CD4-positive, alpha-beta memory T cell (primary cell): Measurements from ENCODE around the gene CALN1. TPM values are rescaled to one million over a fixed set of nuclear protein-coding genes. Genes with fewer than 3 reads are reported as not detected.

Experiments used
- CTCF ChIA-PET: fragments of 350-600 bp; sonication (Branson Sonifier 250); formaldehyde crosslinking; loops from one replicate; lab custom pipeline; 2021; ENCODE audit warnings: inconsistent platforms; ENCODE audit not compliant: partially characterized antibody; lab: Charles Lee
- POLR2A ChIA-PET: fragments of 350-600 bp; sonication (Branson Sonifier 250); formaldehyde crosslinking; loops from one replicate; lab custom pipeline; 2021; ENCODE audit not compliant: partially characterized antibody; lab: Charles Lee
- DNase-seq, 5 donors: peaks; one replicate each; pipeline versions ENCODE4 v3.0.0 to v3.0.0-alpha.2; 2020 to 2022; ENCODE audit warnings: mixed read lengths in 1 of 5
- H3K27ac ChIP-seq: one replicate; pipeline ENCODE4 v1.7.0; 2013; ENCODE audit warnings: low read depth, low read length
- H3K27me3 ChIP-seq: 2 replicates; pipeline ENCODE4 v1.7.0; 2013; ENCODE audit warnings: mild to moderate bottlenecking, low read length, moderate library complexity; ENCODE audit not compliant: insufficient read depth
- H3K36me3 ChIP-seq: 2 replicates; pipeline ENCODE4 v1.7.0; 2013; ENCODE audit warnings: mild to moderate bottlenecking, low read length, moderate library complexity; ENCODE audit not compliant: insufficient read depth
- H3K4me1 ChIP-seq: 2 replicates; pipeline ENCODE4 v1.7.0; 2013; ENCODE audit warnings: mild to moderate bottlenecking, low read length, moderate library complexity; ENCODE audit not compliant: insufficient read depth
- H3K4me3 ChIP-seq, 2 donors: one replicate each; pipeline ENCODE4 v1.7.0; 2013; ENCODE audit warnings: low read length in 2 of 2, mild to moderate bottlenecking in 1 of 2
- H3K9me3 ChIP-seq, 2 donors: one replicate each; pipeline ENCODE4 v1.7.0; 2013; ENCODE audit warnings: low read length in 2 of 2, control low read depth in 1 of 2; ENCODE audit not compliant: control insufficient read depth in 1 of 2
- H3K27ac Mint-ChIP-seq, 7 donors: one replicate each; pipeline ENCODE4 v1.8.0; 2020 to 2021; ENCODE audit warnings: mixed read lengths in 7 of 7, mild to moderate bottlenecking in 6 of 7, inconsistent platforms in 3 of 7, moderate library complexity in 3 of 7
- H3K27me3 Mint-ChIP-seq, 2 donors: one replicate each; pipeline ENCODE4 v1.8.0; 2020 to 2021; ENCODE audit warnings: mixed read lengths in 2 of 2
- H3K36me3 Mint-ChIP-seq, 2 donors: one replicate each; pipeline ENCODE4 v1.8.0; 2020 to 2021; ENCODE audit warnings: mixed read lengths in 2 of 2, inconsistent platforms in 1 of 2, mild to moderate bottlenecking in 1 of 2
- H3K4me1 Mint-ChIP-seq, 4 donors: one replicate each; pipeline ENCODE4 v1.8.0; 2020 to 2021; ENCODE audit warnings: mixed read lengths in 4 of 4, mild to moderate bottlenecking in 1 of 4
- H3K4me3 Mint-ChIP-seq, 8 donors: one replicate each; pipeline ENCODE4 v1.8.0; 2020 to 2021; ENCODE audit warnings: mixed read lengths in 8 of 8, mild to moderate bottlenecking in 7 of 8, moderate library complexity in 6 of 8, inconsistent platforms in 3 of 8
- H3K9me3 Mint-ChIP-seq, 8 donors: one replicate each; pipeline ENCODE4 v1.8.0; 2020 to 2021; ENCODE audit warnings: mixed read lengths in 8 of 8, mild to moderate bottlenecking in 5 of 8, inconsistent platforms in 3 of 8, moderate library complexity in 1 of 8
- intact Hi-C: fragments of 100-400 bp; cut with micrococcal nuclease; formaldehyde crosslinking; loops from one replicate; pipeline ENCODE4 v1.15.1; 2023
- polyA plus RNA-seq, 2 donors: library from polyadenylated mRNA; unstranded; fragments of 300-500 nt; fragmentation: Illumina TruSeq; gene quantifications; one replicate each; pipeline ENCODE4 v1.2.3, GENCODE V29; 2021
- total RNA-seq, 2 experiments: library from RNA; stranded (reverse); gene quantifications; one replicate each; pipeline ENCODE4 v1.2.3, GENCODE V29; 2021

Gene CALN1
- total and polyA plus RNA-seq, 4 experiments from 2014 or later = not detected

DNA sequence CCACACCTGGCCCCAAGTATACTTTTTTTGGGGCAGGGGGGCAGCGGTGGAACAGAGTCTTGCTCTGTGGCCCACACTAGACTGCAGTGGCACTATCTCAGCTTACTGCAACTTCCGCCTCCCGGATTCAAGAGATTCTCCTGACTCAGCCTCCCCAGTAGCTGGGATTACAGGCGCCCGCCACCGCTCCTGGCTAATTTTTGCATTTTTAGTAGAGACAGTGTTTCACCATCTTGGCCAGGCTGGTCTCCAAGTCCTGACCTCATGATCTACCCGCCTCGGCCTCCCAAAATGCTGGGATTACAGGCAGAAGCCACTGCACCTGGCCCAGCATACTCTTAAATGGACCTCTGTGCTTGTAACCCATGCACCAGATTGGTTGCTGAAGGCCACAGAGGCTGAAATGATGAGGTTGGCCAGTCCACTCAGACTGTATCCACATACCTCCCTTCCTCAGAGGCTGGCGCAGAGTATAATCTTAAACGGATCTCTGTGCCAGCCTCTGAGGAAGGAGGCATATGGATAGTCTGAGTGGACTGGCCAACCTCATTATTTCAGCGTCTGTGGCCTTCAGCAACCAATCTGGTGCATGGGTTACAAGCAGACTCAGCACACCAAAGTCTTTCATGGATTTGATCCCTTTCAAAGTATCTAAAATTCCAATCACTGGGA, 3.0 kb downstream of the CALN1 start:
- H3K36me3 Mint-ChIP-seq = no peaks in the 10 kb centered on the region
- no peak overlapping the region for H3K4me3 Mint-ChIP-seq
- Histone ChIP-seq H3K36me3 (no peaks in the 10 kb centered on the region), H3K9me3 (no peaks in the 10 kb centered on the region), H3K4me3 (no peak overlapping the region), H3K4me1 (no peaks in the 10 kb centered on the region), H3K27ac (no peak overlapping the region), H3K27me3 (no peaks in the 10 kb centered on the region)
- no peak for DNase-seq
- H3K9me3 Mint-ChIP-seq = peaks cover 0 to 9% (median 2%) of the 10 kb centered on the region in 8 donors
- H3K27ac Mint-ChIP-seq = no peak overlapping the region
- CTCF ChIA-PET = no interaction called here
- intact Hi-C loops = no loop called here
- POLR2A ChIA-PET = no interaction called here
- H3K27me3 Mint-ChIP-seq = no peaks in the 10 kb centered on the region
- no peaks in the 10 kb centered on the region for H3K4me1 Mint-ChIP-seq

DNA sequence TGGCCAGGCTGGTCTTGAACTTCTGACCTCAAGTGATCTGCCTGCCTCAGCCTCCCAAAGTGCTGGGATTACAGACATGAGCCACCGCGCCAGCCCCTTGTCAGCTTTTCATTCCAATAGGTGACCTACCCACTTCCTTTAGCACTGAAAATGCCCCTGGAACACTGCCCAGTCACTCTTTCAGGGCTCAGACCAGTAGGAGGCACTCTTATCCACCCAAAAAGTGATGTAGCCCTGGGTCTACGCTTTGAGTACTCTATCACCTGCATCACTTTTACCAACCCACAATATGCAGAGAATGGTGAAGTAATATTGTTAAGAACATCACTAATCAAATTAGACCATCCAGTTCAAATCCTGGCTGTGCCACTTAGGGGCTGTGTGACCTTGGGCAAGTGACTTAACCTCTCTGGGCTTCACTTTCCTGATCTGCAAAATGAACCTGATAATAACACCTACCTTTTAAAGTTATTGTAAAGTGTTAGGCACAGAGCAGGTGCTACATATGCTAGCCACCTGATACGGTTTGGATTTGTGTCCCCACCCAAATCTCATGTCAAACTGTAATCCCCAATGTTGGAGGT, 5.2 kb downstream of the CALN1 start:
- Mint-ChIP-seq H3K4me3 (no peak overlapping the region), H3K9me3 (peaks cover 0 to 21% (median 5%) of the 10 kb centered on the region in 8 donors), H3K27me3 (no peaks in the 10 kb centered on the region), H3K27ac (no peak overlapping the region), H3K36me3 (no peaks in the 10 kb centered on the region), H3K4me1 (no peaks in the 10 kb centered on the region)
- no peaks in the 10 kb centered on the region for H3K9me3 ChIP-seq
- ChIA-PET CTCF (interaction anchor here (0.6 kb wide), 1 partner anchor 13 kb away, joined by 3 read pairs; no protein-coding TSS in a partner anchor), POLR2A (no interaction called here)
- intact Hi-C loops = no loop called here
- H3K27me3 ChIP-seq = no peaks in the 10 kb centered on the region
- H3K36me3 ChIP-seq = no peaks in the 10 kb centered on the region
- no peaks in the 10 kb centered on the region for H3K4me1 ChIP-seq
- H3K4me3 ChIP-seq = no peak overlapping the region
- no peak for DNase-seq
- H3K27ac ChIP-seq = no peak overlapping the region

- no peaks in the 10 kb centered on the region for H3K27me3 Mint-ChIP-seq
- intact Hi-C loops = no loop called here
- POLR2A ChIA-PET = no interaction called here
- Histone ChIP-seq H3K4me3 (no peak overlapping the region), H3K27me3 (no peaks in the 10 kb centered on the region), H3K4me1 (no peaks in the 10 kb centered on the region), H3K36me3 (no peaks in the 10 kb centered on the region), H3K9me3 (no peaks in the 10 kb centered on the region), H3K27ac (no peak overlapping the region)
- no peaks in the 10 kb centered on the region for H3K4me1 Mint-ChIP-seq
- no peak for DNase-seq
- H3K36me3 Mint-ChIP-seq = no peaks in the 10 kb centered on the region
- no peak overlapping the region for H3K4me3 Mint-ChIP-seq
- H3K27ac Mint-ChIP-seq = no peak overlapping the region
- CTCF ChIA-PET = no interaction called here
- peaks cover 0 to 21% (median 5%) of the 10 kb centered on the region in 8 donors for H3K9me3 Mint-ChIP-seq
These were observed 6.3 kb downstream of the CALN1 start for GRCh38 chr7:72405871-72406270.

DNA sequence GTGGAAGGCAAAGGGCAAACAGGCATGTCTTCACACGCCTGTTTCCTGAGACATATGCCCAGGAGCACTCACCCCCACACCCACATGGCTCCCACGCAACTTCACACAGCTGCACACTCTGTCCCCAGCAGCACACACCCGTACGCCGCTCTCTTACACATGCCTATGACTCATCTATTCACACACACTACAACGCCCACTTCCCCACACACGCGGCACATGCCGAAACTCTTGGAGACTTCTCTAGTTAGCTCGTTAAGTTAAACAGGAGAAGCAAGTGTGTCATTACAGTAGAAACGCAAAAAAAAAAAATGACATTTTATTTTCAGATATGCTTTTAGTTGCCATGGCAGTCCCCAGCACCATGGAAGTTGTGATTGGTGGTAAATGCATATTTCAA, 6.7 kb downstream of the CALN1 start:
- Mint-ChIP-seq H3K9me3 (peaks cover 0 to 21% (median 5%) of the 10 kb centered on the region in 8 donors), H3K27ac (no peak overlapping the region), H3K27me3 (no peaks in the 10 kb centered on the region), H3K4me3 (no peak overlapping the region), H3K4me1 (no peaks in the 10 kb centered on the region), H3K36me3 (no peaks in the 10 kb centered on the region)
- ChIA-PET POLR2A (no interaction called here), CTCF (no interaction called here)
- Histone ChIP-seq H3K9me3 (no peaks in the 10 kb centered on the region), H3K27ac (no peak overlapping the region), H3K27me3 (no peaks in the 10 kb centered on the region), H3K4me3 (no peak overlapping the region), H3K4me1 (no peaks in the 10 kb centered on the region), H3K36me3 (no peaks in the 10 kb centered on the region)
- intact Hi-C loops = no loop called here
- no peak for DNase-seq

- ChIA-PET POLR2A (no interaction called here), CTCF (no interaction called here)
- no peak overlapping the region for H3K4me3 Mint-ChIP-seq
- H3K27ac ChIP-seq = no peak overlapping the region
- H3K27me3 Mint-ChIP-seq = no peaks in the 10 kb centered on the region
- H3K27me3 ChIP-seq = no peaks in the 10 kb centered on the region
- H3K36me3 ChIP-seq = no peaks in the 10 kb centered on the region
- no peaks in the 10 kb centered on the region for H3K36me3 Mint-ChIP-seq
- intact Hi-C loops = no loop called here
- H3K4me1 ChIP-seq = no peaks in the 10 kb centered on the region
- H3K27ac Mint-ChIP-seq = no peak overlapping the region
- peaks cover 0 to 25% (median 6%) of the 10 kb centered on the region in 8 donors for H3K9me3 Mint-ChIP-seq
- no peaks in the 10 kb centered on the region for H3K9me3 ChIP-seq
- no peak overlapping the region for H3K4me3 ChIP-seq
- no peak for DNase-seq
- H3K4me1 Mint-ChIP-seq = no peaks in the 10 kb centered on the region
These were observed 7.4 kb downstream of the CALN1 start for GRCh38 chr7:72404743-72405142.

DNA sequence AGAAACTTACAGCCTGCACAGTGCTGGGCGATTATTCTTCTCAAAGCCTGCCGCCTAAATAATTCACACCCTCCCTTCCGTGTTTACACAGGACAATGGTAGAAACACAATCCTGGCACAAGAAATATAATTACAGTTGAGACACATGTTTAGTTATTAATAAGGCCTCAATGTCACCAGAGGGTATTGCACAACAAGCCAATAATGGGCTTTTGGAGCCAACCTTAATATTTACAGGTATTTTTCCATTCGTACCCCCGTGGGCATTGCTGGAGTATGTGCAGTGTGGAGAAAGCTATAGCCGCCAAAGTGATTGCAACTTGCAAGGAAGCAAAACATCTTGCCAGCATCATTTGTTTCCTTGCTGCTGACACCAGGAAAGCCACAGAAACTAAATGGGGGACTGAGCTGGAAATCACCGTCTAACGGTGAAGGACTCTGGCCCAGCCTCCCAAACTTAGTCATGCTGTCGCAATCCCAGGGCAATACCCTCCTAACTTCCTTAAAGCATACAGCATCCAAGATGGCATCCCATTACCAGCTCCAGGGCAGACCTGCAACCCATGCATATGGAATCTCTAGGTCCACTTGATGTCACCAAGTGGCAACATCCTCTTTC, 8.6 kb downstream of the CALN1 start:
- POLR2A ChIA-PET = no interaction called here

DNA sequence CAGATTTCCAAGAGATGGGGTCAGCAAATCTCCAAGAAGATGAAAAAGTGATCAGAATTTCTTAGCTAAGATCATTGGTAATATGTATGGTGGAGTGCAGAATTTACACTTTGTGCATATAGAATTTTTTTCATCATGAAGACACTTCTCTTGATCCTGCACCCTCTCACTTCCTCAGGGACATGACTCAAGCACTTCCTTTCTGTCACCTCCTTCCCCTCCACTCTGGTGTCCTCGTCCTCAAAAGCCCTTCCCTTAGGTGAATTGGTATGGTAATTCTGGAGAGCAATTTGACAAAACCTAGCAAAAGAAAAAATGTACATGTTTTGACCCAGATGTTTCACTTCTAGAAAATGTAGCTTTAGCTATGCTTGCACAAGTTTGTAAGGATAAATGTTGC, 18.1 kb downstream of the CALN1 start:
- ChIA-PET CTCF (interaction anchor here (0.7 kb wide), 1 partner anchor 13 kb away, joined by 3 read pairs; no protein-coding TSS in a partner anchor), POLR2A (no interaction called here)
- no peaks in the 10 kb centered on the region for H3K36me3 Mint-ChIP-seq

More for the DNA sequence above, 8.6 kb downstream of the CALN1 start:
- DNase-seq = no peak
- H3K9me3 Mint-ChIP-seq = peaks cover 0 to 30% (median 6%) of the 10 kb centered on the region in 8 donors
- intact Hi-C loops = no loop called here
- Histone ChIP-seq H3K27ac (no peak overlapping the region), H3K27me3 (no peaks in the 10 kb centered on the region), H3K4me1 (no peaks in the 10 kb centered on the region), H3K36me3 (no peaks in the 10 kb centered on the region), H3K4me3 (no peak overlapping the region), H3K9me3 (no peaks in the 10 kb centered on the region)
- CTCF ChIA-PET = no interaction called here
- no peak overlapping the region for H3K4me3 Mint-ChIP-seq
- H3K27ac Mint-ChIP-seq = no peak overlapping the region
- no peaks in the 10 kb centered on the region for H3K36me3 Mint-ChIP-seq
- no peaks in the 10 kb centered on the region for H3K4me1 Mint-ChIP-seq
- H3K27me3 Mint-ChIP-seq = no peaks in the 10 kb centered on the region

More for the DNA sequence above, 18.1 kb downstream of the CALN1 start:
- Mint-ChIP-seq H3K27me3 (no peaks in the 10 kb centered on the region), H3K4me3 (no peak overlapping the region), H3K9me3 (peaks cover 0 to 46% (median 8%) of the 10 kb centered on the region in 8 donors), H3K4me1 (peaks cover 0 to 1% (median 0%) of the 10 kb centered on the region in 4 donors), H3K27ac (no peak overlapping the region)
- no peak overlapping the region for H3K27ac ChIP-seq
- H3K4me1 ChIP-seq = no peaks in the 10 kb centered on the region
- no peak for DNase-seq
- no peaks in the 10 kb centered on the region for H3K27me3 ChIP-seq
- no peak overlapping the region for H3K4me3 ChIP-seq
- no peaks in the 10 kb centered on the region for H3K36me3 ChIP-seq
- intact Hi-C loops = no loop called here
- no peaks in the 10 kb centered on the region for H3K9me3 ChIP-seq
